Right atrium auricular region (tissue), 2 donors: ENCODE data around the gene DEFB128. TPM values are rescaled to one million over a fixed set of nuclear protein-coding genes. Genes with fewer than 3 reads are reported as not detected.

Experiments
- DNase-seq: peaks from one replicate; pipeline ENCODE4 v3.0.0-alpha.2; 2019; ENCODE audit warnings: low spot score
- H3K27ac ChIP-seq, 2 donors: fragments of 200-600 bp; sonication (generic); 1 replicate in 1 of 2; 2 replicates in 1 of 2; pipeline ENCODE4 v1.5.1; 2016 to 2019
- H3K27me3 ChIP-seq, 2 donors: fragments of 200-600 bp; sonication (generic); one replicate each; pipeline versions ENCODE4 v1.5.1 to v1.6.0; 2017 to 2019
- H3K36me3 ChIP-seq: fragments of 200-600 bp; sonication (generic); one replicate; pipeline ENCODE4 v1.5.1; 2016
- H3K4me1 ChIP-seq, 2 donors: fragments of 200-600 bp; sonication (generic); one replicate each; pipeline versions ENCODE4 v1.5.1 to v1.6.0; 2017 to 2019
- H3K4me3 ChIP-seq, 2 donors: fragments of 200-600 bp; sonication (generic); 1 replicate in 1 of 2; 2 replicates in 1 of 2; pipeline ENCODE4 v1.5.1; 2017 to 2019; ENCODE audit warnings: mild to moderate bottlenecking in 1 of 2, moderate library complexity in 1 of 2
- H3K9me3 ChIP-seq, 2 donors: fragments of 200-600 bp; sonication (generic); one replicate each; pipeline ENCODE4 v1.5.1; 2019
- total RNA-seq, 2 donors: library from RNA; depleted of rRNA; stranded (reverse); fragments of >200 nt; gene quantifications; one replicate each; pipeline ENCODE4 v1.1.0, GENCODE V29; 2016
- TF ChIP-seq, protein P1 (sequence below), 2 donors: fragments of 200-600 bp; sonication (generic); IDR thresholded peaks; one replicate each; pipeline ENCODE4 v1.5.1; 2019; ENCODE audit warnings: antibody characterized with exemption in 2 of 2

DEFB128 gene
- total RNA-seq, 2 donors from 2014 or later, result not detected

DNA sequence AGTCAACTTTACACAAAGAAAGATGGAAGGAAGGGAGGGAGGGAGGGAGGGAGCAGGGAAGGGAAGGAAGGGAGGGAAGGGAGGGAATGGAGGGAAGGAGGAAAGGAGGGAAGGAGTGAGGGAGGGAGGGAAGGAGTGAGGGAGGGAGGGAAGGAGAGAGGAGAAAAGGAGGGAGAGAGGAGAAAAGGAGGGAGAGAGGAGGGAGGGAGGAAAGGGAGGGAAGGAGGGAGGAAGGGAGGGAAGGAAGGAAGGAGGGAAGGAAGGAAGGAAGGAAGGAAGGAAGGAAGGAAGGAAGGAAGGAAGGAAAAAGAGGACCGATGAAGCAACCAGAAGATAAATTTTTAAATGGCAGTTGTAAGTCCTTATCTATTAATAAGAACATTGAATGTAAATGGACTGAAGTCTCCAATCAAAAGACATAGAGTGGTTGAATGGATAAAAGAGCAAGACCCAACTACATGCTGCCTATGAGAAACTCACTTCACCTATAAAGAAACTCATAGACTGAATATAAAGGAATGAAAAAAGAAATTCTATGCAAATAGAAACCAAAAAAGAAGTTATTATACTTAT lies 31.8 kb upstream of the DEFB128 start:
- Histone ChIP-seq H3K36me3 (no peaks in the 10 kb centered on the region), H3K4me3 (no peak overlapping the region), H3K9me3 (no peaks in the 10 kb centered on the region), H3K27ac (no peak overlapping the region), H3K27me3 (no peaks in the 10 kb centered on the region), H3K4me1 (no peaks in the 10 kb centered on the region)
- TF ChIP-seq, protein P1, sequence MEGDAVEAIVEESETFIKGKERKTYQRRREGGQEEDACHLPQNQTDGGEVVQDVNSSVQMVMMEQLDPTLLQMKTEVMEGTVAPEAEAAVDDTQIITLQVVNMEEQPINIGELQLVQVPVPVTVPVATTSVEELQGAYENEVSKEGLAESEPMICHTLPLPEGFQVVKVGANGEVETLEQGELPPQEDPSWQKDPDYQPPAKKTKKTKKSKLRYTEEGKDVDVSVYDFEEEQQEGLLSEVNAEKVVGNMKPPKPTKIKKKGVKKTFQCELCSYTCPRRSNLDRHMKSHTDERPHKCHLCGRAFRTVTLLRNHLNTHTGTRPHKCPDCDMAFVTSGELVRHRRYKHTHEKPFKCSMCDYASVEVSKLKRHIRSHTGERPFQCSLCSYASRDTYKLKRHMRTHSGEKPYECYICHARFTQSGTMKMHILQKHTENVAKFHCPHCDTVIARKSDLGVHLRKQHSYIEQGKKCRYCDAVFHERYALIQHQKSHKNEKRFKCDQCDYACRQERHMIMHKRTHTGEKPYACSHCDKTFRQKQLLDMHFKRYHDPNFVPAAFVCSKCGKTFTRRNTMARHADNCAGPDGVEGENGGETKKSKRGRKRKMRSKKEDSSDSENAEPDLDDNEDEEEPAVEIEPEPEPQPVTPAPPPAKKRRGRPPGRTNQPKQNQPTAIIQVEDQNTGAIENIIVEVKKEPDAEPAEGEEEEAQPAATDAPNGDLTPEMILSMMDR (IDR thresholded peaks at IDR 0.05), result no peak
- DNase-seq, result no peak

DNA sequence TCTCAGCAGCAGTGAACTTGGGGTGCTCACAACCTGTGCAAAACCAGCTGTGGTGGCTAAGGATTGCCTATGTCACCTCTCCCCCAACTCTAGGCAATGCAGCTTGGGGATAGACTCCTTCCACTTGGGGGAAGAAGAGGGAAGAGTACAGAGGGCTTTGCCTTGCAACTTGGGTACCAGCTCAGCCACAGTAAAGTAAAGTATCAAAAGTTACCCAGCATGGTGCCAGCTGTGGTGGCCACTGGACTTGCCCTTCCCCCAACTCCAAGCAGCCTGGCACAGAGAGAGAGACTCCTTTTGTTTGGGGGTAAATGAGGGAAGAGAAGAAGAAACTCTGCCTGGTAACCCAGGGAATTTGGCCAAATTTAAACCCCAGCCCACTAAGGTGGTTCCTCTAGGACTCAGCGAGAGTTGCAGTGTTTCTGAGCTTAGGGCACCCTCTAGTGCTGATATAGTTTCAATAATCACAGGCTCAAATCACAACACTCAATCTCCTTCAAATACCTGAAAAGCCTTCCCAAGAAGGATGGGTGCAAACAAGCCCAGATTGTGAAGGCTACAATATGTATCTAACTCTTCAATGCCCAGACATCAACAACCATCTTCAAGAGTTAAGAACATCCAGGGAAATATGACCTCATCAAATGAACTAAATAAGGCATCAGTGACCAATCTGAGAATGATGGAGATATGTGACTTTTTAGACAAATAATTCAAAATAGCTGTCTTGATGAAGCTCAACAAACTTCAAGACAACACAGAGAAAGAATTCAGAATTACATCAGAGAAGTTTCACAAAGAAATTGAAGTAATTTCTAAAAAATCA lies 30.0 kb upstream of the DEFB128 start:
- no peak for DNase-seq
- Histone ChIP-seq H3K4me1 (no peaks in the 10 kb centered on the region), H3K4me3 (no peak overlapping the region), H3K9me3 (no peaks in the 10 kb centered on the region), H3K36me3 (no peaks in the 10 kb centered on the region), H3K27me3 (no peaks in the 10 kb centered on the region), H3K27ac (no peak overlapping the region)
- TF ChIP-seq, protein P1 (IDR thresholded peaks at IDR 0.05), result peak in 1 of 2 donors; percentile 56

DNA sequence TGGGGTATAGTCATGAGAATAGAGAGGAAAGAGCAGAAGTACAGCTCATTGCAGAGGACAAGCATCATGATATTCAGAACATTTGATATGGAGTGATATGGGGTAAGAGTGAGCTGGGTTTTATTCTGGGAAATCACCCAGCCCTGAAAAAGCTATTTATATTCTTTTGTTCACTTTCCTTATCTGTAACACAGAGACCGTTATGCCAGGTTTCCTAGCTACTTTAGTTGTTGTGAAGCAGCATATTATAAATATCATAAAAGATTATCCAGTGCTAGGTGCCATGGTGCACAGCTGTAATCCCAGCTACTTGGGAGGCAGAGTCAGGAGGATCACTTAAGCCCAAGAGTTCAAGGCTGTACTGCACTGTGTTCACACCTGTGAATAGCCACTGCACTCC lies 27.8 kb upstream of the DEFB128 start:
- TF ChIP-seq, protein P1 (IDR thresholded peaks at IDR 0.05), result no peak
- H3K4me3 ChIP-seq, result no peak overlapping the region
- H3K36me3 ChIP-seq, result no peaks in the 10 kb centered on the region
- H3K4me1 ChIP-seq, result no peaks in the 10 kb centered on the region
- no peaks in the 10 kb centered on the region for H3K27me3 ChIP-seq
- peak overlapping the region in 1 of 2 donors; percentile 68 for H3K27ac ChIP-seq
- DNase-seq, result no peak
- no peaks in the 10 kb centered on the region for H3K9me3 ChIP-seq

GRCh38 chr20:215796-216195 lies 26.3 kb upstream of the DEFB128 start:
- Histone ChIP-seq H3K9me3 (no peaks in the 10 kb centered on the region), H3K27me3 (no peaks in the 10 kb centered on the region), H3K4me3 (no peak overlapping the region), H3K4me1 (no peaks in the 10 kb centered on the region), H3K36me3 (no peaks in the 10 kb centered on the region), H3K27ac (no peak overlapping the region)
- no peak for DNase-seq
- TF ChIP-seq, protein P1 (IDR thresholded peaks at IDR 0.05), result no peak

- Histone ChIP-seq H3K4me1 (no peaks in the 10 kb centered on the region), H3K9me3 (no peaks in the 10 kb centered on the region), H3K36me3 (no peaks in the 10 kb centered on the region), H3K4me3 (no peak overlapping the region), H3K27ac (no peak overlapping the region), H3K27me3 (no peaks in the 10 kb centered on the region)
- TF ChIP-seq, protein P1 (IDR thresholded peaks at IDR 0.05), result no peak
- DNase-seq, result no peak
Observed at GRCh38 chr20:214383-214782, 24.9 kb upstream of the DEFB128 start.
